ENCODE measurements around the gene KDM3A. TPM values are rescaled to one million over a fixed set of nuclear protein-coding genes. Genes with fewer than 3 reads are reported as not detected.
A peak's percentile ranks its signal among the peaks of the same experiment; 100 is the strongest.

The KDM3A gene
- total RNA-seq, 1 experiment from 2014 or later: 31.8 TPM

DNA sequence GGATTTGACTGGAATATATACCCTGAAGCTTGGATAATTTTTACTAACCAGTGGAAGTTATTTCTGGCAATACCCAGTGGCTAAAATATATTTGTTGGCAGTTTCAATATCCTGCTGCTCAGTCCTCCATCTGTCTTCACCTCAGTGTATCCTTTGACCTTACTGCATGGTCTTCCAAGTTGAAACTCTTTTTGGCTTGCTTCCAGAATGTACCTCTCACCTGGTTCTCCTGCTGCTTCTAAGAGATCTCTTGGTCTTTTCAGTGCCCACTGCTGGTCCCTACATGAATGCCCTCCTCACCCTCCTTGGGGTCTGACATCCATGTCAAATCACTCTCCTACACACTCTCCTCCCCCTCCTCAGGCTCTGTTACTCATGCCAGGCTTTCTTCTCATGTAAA lies 4.8 kb upstream of the KDM3A start:
- intact Hi-C loops (cut with micrococcal nuclease; ENCODE audit: unreplicated experiment): no loop called here
- H3K4me1 ChIP-seq (replicated peaks; ENCODE audit: insufficient read depth): no peaks in the 10 kb centered on the region
- H4K20me1 ChIP-seq (ENCODE audit: insufficient read depth): no peaks in the 10 kb centered on the region
- BruUV-seq (replicated peaks): no TSS peak
- H3K36me3 ChIP-seq (ENCODE audit: low read depth): no peaks in the 10 kb centered on the region
- H3F3A ChIP-seq (ENCODE audit: insufficient read depth, low read depth): peaks cover 11% of the 10 kb centered on the region
- peaks cover 17% of the 10 kb centered on the region; the same call in 1 of the 2 replicates for H3K9me3 ChIP-seq (ENCODE audit: insufficient read depth, low read depth)
- H2AFZ ChIP-seq: no peak overlapping the region
- ChIA-PET POLR2A (ENCODE audit: unreplicated experiment) (no interaction called here), CTCF (no interaction called here)
- H3K27me3 ChIP-seq (ENCODE audit: insufficient read depth, low read depth): no peaks in the 10 kb centered on the region
- H3K4me2 ChIP-seq: no peak overlapping the region
- H3K79me2 ChIP-seq (ENCODE audit: low read depth): no peaks in the 10 kb centered on the region
- DNase-seq: no peak
- no peaks in the 10 kb centered on the region for H3K9me2 ChIP-seq (ENCODE audit: insufficient read depth)
- H3K27ac ChIP-seq: no peak overlapping the region
- no peak for TF ChIP-seq EZH2 (IDR thresholded peaks at IDR 0.05; ENCODE audit: low read depth)
- TF ChIP-seq, protein P1, sequence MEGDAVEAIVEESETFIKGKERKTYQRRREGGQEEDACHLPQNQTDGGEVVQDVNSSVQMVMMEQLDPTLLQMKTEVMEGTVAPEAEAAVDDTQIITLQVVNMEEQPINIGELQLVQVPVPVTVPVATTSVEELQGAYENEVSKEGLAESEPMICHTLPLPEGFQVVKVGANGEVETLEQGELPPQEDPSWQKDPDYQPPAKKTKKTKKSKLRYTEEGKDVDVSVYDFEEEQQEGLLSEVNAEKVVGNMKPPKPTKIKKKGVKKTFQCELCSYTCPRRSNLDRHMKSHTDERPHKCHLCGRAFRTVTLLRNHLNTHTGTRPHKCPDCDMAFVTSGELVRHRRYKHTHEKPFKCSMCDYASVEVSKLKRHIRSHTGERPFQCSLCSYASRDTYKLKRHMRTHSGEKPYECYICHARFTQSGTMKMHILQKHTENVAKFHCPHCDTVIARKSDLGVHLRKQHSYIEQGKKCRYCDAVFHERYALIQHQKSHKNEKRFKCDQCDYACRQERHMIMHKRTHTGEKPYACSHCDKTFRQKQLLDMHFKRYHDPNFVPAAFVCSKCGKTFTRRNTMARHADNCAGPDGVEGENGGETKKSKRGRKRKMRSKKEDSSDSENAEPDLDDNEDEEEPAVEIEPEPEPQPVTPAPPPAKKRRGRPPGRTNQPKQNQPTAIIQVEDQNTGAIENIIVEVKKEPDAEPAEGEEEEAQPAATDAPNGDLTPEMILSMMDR (conservative IDR thresholded peaks at IDR 0.05): no peak
- no peak overlapping the region for H3K4me3 ChIP-seq

DNA sequence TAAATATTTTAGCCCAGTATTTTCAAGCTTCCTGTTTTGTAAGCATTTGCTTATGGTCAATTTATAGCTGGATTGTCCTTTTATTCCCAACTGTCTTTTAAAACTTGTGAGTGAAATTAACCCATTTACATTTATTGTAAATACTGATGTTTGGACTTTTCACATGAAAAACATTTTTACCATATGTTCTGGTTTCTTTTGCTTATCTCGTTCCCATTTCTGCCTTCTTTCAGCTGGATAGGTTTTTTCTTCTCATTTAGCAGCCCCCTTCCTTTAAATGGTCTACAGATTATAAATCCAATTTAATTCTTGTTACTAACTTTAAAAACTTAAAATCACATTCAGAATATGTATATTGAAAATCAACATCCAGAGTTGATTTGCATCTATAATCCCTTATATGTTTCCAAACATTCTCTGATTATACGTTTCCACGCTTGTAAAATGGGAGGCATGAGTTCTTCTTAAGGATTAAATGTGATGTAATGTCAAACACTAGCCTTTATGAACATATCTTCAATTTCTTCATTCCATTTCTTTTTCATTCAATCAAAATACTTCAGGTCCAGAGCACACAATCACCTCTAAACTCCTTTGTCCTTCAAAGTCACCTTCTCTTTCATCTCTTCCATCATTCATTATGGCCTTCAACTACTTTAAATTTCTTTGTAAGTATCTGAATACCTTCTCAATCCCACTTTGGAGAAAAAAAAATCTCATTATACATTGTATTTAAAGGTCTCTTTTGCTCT lies 1.1 kb upstream of the KDM3A start:
- ChIA-PET CTCF (no interaction called here), POLR2A (ENCODE audit: unreplicated experiment) (interaction anchor here (0.7 to 1.0 kb wide), 2 partner anchors 16 to 245 kb away, joined by 6 to 9 read pairs; partner anchors contain the start of gene IMMT)
- H2AFZ ChIP-seq: peak overlapping the region; percentile 92
- H3K4me2 ChIP-seq: peak overlapping the region; percentile 91
- H3K4me3 ChIP-seq: peak overlapping the region; percentile 75; the same call in 1 of the 2 replicates
- peaks cover 12% of the 10 kb centered on the region for H4K20me1 ChIP-seq (ENCODE audit: insufficient read depth)
- intact Hi-C loops (cut with micrococcal nuclease; ENCODE audit: unreplicated experiment): loop anchor here (2.0 to 5.0 kb wide), 4 partner anchors 47 to 245 kb away; partner anchors contain the start of genes IMMT and RNF103
- peaks cover 17% of the 10 kb centered on the region for H3F3A ChIP-seq (ENCODE audit: insufficient read depth, low read depth)
- peak overlapping the region; percentile 99 for H3K27ac ChIP-seq
- 0 out of 2 replicates have a peak, but pooled peaks cover 4% of the 10 kb centered on the region for H3K36me3 ChIP-seq (ENCODE audit: low read depth)
- H3K4me1 ChIP-seq (replicated peaks; ENCODE audit: insufficient read depth): peaks cover 19% of the 10 kb centered on the region
- no peaks in the 10 kb centered on the region for H3K27me3 ChIP-seq (ENCODE audit: insufficient read depth, low read depth)
- peaks cover 31% of the 10 kb centered on the region for H3K79me2 ChIP-seq (ENCODE audit: low read depth)
- BruUV-seq (replicated peaks): TSS peak; percentile 47
- no peak for TF ChIP-seq EZH2 (IDR thresholded peaks at IDR 0.05; ENCODE audit: low read depth)
- TF ChIP-seq, protein P1 (conservative IDR thresholded peaks at IDR 0.05): no peak
- H3K9me3 ChIP-seq (ENCODE audit: insufficient read depth, low read depth): peaks cover 17% of the 10 kb centered on the region; the same call in 1 of the 2 replicates
- no peaks in the 10 kb centered on the region for H3K9me2 ChIP-seq (ENCODE audit: insufficient read depth)
- DNase-seq: no peak

DNA sequence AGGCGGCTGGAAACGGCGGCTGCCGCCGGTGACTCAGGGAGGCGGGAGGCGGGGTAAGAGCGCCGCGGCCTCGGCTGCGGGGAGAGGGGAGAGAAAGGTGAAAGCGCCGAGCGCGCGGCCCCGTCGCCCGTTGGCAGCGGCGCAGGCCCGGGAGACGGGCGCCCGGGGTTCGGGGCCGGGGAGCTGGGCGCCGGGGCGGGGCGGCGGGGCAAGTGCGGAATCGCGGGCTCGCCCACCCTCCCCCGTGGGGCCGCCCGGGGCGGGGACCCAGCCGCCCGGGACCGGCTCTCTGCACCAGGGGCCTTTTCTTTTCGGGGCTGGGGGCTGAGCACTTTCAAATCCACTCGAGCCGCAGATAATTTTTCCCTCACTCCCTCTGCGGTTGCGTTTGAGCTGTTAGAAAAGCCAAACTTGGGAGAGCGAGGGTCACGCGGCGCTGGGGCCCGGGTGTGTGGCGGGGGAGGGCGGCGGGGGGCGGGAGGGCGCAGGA lies 266 bp downstream of the KDM3A start:
- TF ChIP-seq, protein P1 (conservative IDR thresholded peaks at IDR 0.05): no peak
- TF ChIP-seq EZH2 (IDR thresholded peaks at IDR 0.05; ENCODE audit: low read depth): no peak
- H3F3A ChIP-seq (ENCODE audit: insufficient read depth, low read depth): peaks cover 17% of the 10 kb centered on the region
- H3K36me3 ChIP-seq (ENCODE audit: low read depth): 0 out of 2 replicates have a peak, but pooled peaks cover 4% of the 10 kb centered on the region
- H4K20me1 ChIP-seq (ENCODE audit: insufficient read depth): peaks cover 18% of the 10 kb centered on the region
- POLR2A ChIA-PET (ENCODE audit: unreplicated experiment): interaction anchor here (0.6 to 1.0 kb wide), 6 partner anchors 45 to 847 kb away, joined by 3 to 14 read pairs (median 4); partner anchors contain the start of genes IMMT and REEP1
- BruUV-seq (replicated peaks): no TSS peak
- H3K27ac ChIP-seq: peak overlapping the region; percentile 41; the same call in 1 of the 2 replicates
- peaks cover 45% of the 10 kb centered on the region for H3K79me2 ChIP-seq (ENCODE audit: low read depth)
- H3K9me3 ChIP-seq (ENCODE audit: insufficient read depth, low read depth): peaks cover 17% of the 10 kb centered on the region; the same call in 1 of the 2 replicates
- peak overlapping the region; percentile 39; the same call in 1 of the 2 replicates for H3K4me2 ChIP-seq
- intact Hi-C loops (cut with micrococcal nuclease; ENCODE audit: unreplicated experiment): loop anchor here (1.0 to 5.0 kb wide), 5 partner anchors 49 to 247 kb away; partner anchors contain the start of genes CHMP3, IMMT and RNF103
- no peaks in the 10 kb centered on the region for H3K9me2 ChIP-seq (ENCODE audit: insufficient read depth)
- no peak overlapping the region for H2AFZ ChIP-seq
- CTCF ChIA-PET: no interaction called here
- H3K4me3 ChIP-seq: peak overlapping the region; percentile 75; the same call in 1 of the 2 replicates
- H3K27me3 ChIP-seq (ENCODE audit: insufficient read depth, low read depth): no peaks in the 10 kb centered on the region
- no peak for DNase-seq
- peaks cover 30% of the 10 kb centered on the region for H3K4me1 ChIP-seq (replicated peaks; ENCODE audit: insufficient read depth)

Measured in PC-9 (cell line).